Liver (tissue), 3 donors: ENCODE data around the gene KCTD5.

Experiments
- ATF3 ChIP-seq: IDR thresholded peaks from 2 replicates; pipeline ENCODE4 v1.6.1; 2016; ENCODE audit warnings: antibody characterized with exemption
- EGR1 ChIP-seq, 2 donors: IDR thresholded peaks; 2 replicates each; pipeline ENCODE4 v1.6.1; 2016 to 2018; ENCODE audit warnings: antibody characterized with exemption in 2 of 2, low read depth in 2 of 2
- GABPA ChIP-seq, 2 donors: IDR thresholded peaks in 1 of 2; conservative IDR thresholded peaks in 1 of 2; 2 replicates each; pipeline ENCODE4 v1.6.1; 2016; ENCODE audit warnings: antibody characterized with exemption in 2 of 2, mild to moderate bottlenecking in 1 of 2, moderate library complexity in 1 of 2
- JUND ChIP-seq, 2 donors: IDR thresholded peaks; 2 replicates each; pipeline ENCODE4 v1.6.1; 2016; ENCODE audit warnings: antibody characterized with exemption in 2 of 2
- NR2F2 ChIP-seq: IDR thresholded peaks from 2 replicates; pipeline ENCODE4 v1.6.1; 2016; ENCODE audit warnings: antibody characterized with exemption
- RAD21 ChIP-seq, 2 donors: IDR thresholded peaks; 2 replicates each; pipeline ENCODE4 v1.6.1; 2016; ENCODE audit warnings: antibody characterized with exemption in 2 of 2, mild to moderate bottlenecking in 2 of 2
- RXRA ChIP-seq, 2 donors: IDR thresholded peaks; 2 replicates each; pipeline ENCODE4 v1.6.1; 2017 to 2018; ENCODE audit warnings: antibody characterized with exemption in 2 of 2, mild to moderate bottlenecking in 1 of 2
- SP1 ChIP-seq: IDR thresholded peaks from 2 replicates; pipeline ENCODE4 v1.6.1; 2018; ENCODE audit warnings: antibody characterized with exemption, mild to moderate bottlenecking
- TAF1 ChIP-seq: conservative IDR thresholded peaks from 2 replicates; pipeline ENCODE4 v1.6.1; 2016; ENCODE audit warnings: antibody characterized with exemption, mild to moderate bottlenecking
- YY1 ChIP-seq: IDR thresholded peaks from 2 replicates; pipeline ENCODE4 v1.6.1; 2016; ENCODE audit warnings: antibody characterized with exemption, mild to moderate bottlenecking
- TF ChIP-seq, protein P1 (sequence below): fragments of 150-350 bp; IDR thresholded peaks from 2 replicates; pipeline ENCODE4 v1.5.1; 2017; ENCODE audit warnings: improper control_type of control experiment, low read depth, low read length; ENCODE audit not compliant: missing input control
- TF ChIP-seq, protein P2 (sequence below): IDR thresholded peaks from 2 replicates; pipeline ENCODE4 v1.6.1; 2016; ENCODE audit warnings: antibody characterized with exemption
- donor health status: healthy.
- donor health status: healthy.

DNA sequence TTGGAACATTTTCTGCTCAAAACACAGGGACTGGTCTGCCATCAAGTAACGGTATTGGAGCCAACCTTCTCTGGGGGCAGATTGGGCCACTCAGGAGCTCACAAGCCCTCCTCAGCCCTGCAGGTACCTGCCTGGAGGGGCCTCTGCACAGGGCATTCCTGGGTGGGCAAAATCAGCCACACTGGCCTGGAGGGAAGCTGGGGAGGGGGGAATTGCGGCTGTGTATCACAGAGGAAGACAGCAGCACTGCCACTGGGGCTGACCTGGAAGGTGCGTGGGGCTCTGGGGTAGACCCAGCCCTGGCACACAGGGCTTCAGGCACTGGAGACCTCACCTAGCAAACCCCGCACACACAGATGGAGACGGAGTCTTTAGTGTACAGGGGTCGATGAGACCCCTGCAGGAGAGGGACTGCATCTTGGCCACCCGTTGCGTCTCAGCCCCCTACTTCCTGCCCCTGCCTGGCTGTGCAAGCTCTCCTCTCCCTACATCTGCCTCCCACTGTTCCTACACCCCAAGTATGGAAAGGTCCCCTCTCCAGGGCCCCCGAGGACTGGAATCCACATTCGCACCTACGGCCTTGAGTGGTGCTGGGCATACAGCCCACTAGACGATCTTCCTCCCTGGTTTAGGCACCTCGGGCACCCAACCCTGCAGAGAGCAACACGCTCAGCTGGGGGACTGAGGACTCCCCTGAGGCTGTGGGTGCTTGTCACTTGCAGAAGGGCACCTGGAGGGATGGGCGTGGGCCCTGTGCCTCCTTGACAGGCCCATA is 63.0 kb downstream of the KCTD5 start:
- TF ChIP-seq, protein P1, sequence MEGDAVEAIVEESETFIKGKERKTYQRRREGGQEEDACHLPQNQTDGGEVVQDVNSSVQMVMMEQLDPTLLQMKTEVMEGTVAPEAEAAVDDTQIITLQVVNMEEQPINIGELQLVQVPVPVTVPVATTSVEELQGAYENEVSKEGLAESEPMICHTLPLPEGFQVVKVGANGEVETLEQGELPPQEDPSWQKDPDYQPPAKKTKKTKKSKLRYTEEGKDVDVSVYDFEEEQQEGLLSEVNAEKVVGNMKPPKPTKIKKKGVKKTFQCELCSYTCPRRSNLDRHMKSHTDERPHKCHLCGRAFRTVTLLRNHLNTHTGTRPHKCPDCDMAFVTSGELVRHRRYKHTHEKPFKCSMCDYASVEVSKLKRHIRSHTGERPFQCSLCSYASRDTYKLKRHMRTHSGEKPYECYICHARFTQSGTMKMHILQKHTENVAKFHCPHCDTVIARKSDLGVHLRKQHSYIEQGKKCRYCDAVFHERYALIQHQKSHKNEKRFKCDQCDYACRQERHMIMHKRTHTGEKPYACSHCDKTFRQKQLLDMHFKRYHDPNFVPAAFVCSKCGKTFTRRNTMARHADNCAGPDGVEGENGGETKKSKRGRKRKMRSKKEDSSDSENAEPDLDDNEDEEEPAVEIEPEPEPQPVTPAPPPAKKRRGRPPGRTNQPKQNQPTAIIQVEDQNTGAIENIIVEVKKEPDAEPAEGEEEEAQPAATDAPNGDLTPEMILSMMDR = no peak
- TF ChIP-seq NR2F2 (no peak), RXRA (IDR thresholded peaks at IDR 0.05) (no peak), JUND (IDR thresholded peaks at IDR 0.05) (no peak), TAF1 (no peak), EGR1 (IDR thresholded peaks at IDR 0.05; ENCODE audit: low read depth in 2 of 2) (no peak), RAD21 (IDR thresholded peaks at IDR 0.05) (no peak), SP1 (no peak), GABPA (IDR thresholded peaks at IDR 0.05 in 1 of 2, conservative IDR thresholded peaks at IDR 0.05 in 1 of 2) (no peak), YY1 (no peak), ATF3 (no peak)
- TF ChIP-seq, protein P2, sequence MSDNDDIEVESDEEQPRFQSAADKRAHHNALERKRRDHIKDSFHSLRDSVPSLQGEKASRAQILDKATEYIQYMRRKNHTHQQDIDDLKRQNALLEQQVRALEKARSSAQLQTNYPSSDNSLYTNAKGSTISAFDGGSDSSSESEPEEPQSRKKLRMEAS = no peak
